Choroid plexus epithelial cell (primary cell): ENCODE data around the gene TMEM212.

ENCODE experiments used
- DNase-seq: peaks from one replicate; pipeline ENCODE4 v3.0.0-alpha.2; 2010; ENCODE audit warnings: low read depth
- H3K4me3 ChIP-seq: 2 replicates; pipeline ENCODE4 v1.5.1; 2011; ENCODE audit warnings: low read depth, mild to moderate bottlenecking, control low read depth, low read length, moderate library complexity
- TF ChIP-seq, protein P1 (sequence below): conservative IDR thresholded peaks from 2 replicates; pipeline ENCODE4 v1.5.1; 2011; ENCODE audit warnings: low read depth, mild to moderate bottlenecking, control low read depth, inconsistent platforms, low read length, moderate library complexity

Gene TMEM212

DNA sequence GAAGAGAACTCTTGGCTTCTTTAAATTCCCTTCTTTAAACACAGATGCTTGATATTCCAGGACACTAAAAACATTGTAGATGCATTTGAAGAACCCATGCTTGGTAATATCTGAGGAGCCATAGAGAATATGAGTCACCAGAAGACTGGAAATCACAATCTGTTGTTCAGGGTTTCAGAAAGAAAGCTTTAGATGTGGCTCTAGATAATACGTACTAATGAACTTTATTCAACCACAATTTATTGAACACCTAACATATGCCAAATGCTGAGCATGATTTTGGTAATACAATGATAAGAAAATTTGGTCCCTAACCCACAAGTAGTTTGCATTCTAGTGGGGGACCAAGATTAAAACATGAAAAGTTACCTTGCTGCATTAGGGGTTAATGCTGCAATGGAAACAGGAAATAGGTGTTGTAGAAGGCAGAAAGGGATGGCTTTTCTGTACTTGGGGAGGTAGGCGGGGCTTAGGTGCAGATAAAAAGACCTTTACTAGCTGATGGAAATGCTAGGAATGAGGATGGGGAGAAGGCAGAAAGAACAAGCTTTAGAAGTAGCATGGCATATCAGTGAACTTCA, 21.3 kb upstream of the TMEM212 start:
- no peak for DNase-seq

DNA sequence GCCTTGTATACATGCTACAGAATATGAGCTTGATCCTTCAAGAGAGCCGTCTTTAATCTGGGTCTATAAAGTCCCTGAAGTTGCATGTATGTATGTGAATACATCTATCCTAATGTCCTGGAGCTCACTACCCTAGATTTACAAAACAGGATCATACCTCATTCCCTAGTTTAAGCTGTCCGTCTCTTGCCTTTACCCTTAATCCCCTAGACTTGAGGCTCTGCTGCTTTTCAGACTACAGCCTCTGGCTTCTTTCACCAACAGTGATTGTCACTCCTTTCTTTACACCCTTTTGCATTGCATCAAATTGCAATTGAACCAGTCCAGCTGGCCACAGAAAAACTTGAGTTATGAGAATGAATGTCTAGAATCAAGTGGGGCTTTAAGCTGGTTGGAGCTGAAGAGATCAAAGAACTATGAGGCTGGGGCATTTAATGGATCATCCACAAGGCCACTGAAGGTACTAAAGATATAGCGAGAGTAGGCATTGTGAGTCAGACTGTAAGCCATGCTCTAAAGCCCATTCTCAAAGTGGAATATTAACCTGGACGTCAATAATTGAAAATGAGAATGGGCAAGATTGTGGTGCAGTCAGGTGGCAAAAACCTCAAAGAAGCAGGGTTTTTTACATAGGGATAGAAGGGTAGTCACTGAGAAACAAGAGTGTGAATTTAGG, 20.6 kb upstream of the TMEM212 start:
- H3K4me3 ChIP-seq, result no peak overlapping the region
- TF ChIP-seq, protein P1, sequence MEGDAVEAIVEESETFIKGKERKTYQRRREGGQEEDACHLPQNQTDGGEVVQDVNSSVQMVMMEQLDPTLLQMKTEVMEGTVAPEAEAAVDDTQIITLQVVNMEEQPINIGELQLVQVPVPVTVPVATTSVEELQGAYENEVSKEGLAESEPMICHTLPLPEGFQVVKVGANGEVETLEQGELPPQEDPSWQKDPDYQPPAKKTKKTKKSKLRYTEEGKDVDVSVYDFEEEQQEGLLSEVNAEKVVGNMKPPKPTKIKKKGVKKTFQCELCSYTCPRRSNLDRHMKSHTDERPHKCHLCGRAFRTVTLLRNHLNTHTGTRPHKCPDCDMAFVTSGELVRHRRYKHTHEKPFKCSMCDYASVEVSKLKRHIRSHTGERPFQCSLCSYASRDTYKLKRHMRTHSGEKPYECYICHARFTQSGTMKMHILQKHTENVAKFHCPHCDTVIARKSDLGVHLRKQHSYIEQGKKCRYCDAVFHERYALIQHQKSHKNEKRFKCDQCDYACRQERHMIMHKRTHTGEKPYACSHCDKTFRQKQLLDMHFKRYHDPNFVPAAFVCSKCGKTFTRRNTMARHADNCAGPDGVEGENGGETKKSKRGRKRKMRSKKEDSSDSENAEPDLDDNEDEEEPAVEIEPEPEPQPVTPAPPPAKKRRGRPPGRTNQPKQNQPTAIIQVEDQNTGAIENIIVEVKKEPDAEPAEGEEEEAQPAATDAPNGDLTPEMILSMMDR, result no peak
- DNase-seq, result no peak

More for the DNA sequence above, 21.3 kb upstream of the TMEM212 start:
- TF ChIP-seq, protein P1, result no peak
- H3K4me3 ChIP-seq, result no peak overlapping the region

DNA sequence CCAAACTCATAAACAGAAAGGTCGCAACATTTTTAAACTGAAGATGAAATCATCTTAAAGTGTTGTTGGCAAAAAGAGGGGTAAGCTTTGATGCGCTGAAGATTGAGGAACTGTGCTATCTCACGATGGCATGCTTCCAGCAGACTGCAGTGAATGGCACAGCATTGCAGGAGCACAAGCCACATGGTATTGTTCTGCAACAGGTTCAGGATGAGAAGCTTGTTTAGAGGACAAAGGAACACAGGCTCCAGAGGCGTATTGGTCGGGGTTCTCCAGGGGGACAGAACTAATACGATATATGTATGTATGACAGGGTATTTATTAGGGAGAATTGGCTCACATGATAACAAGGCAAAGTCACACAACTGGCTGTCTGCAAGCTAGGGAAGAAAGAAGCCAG, 19.0 kb upstream of the TMEM212 start:
- TF ChIP-seq, protein P1, result no peak
- no peak for DNase-seq
- H3K4me3 ChIP-seq, result no peak overlapping the region

DNA sequence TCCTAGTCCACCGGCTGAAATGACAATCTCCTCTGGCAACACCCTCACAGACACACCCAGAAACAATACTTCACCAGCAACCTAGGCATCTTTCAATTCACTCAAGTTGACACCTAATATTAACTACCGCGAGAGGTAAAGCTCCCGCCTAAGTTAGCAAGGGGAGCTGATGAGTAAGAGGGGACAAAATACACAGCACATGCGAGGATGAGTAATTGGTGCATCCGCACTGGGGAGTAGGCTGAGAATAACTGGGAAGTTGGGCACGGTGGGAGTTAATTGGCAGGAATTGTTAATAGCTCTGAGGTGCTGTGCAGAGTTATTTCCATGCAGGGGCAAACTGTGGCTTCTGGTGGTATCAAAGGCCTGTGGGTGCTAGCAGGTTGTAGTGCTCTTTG, 18.3 kb upstream of the TMEM212 start:
- H3K4me3 ChIP-seq, result no peak overlapping the region
- DNase-seq, result peak; percentile 58
- TF ChIP-seq, protein P1, result no peak

DNA sequence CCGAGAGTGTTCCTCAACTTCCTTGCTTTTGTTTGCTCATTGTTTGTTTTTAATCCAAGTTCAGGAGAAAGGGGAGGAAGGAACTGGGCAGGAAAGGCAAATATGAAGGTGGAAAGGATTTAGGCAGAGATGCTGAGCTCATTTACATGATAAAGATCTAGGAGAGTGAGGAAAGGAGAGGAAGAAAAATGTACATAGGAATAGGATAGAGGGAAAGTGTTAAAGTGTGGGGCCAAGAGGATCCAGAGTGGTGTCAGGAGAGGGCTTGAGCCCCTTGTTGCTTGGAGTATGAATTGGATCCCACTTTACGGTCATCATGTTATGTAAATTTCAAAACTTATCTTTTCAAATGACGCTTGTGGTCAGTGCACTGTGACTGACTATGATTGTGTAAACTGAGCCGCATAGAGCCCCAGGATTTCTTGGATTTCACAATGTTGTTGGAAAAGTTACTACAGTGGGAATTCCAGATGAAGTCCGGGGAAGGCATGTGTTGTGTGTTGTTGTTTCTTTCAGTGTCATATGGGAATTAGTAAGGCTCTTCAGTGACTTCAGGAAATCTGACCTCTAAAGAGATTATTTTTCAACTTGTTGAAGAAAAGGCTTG, 17.8 kb upstream of the TMEM212 start:
- peak; percentile 86 for DNase-seq
- TF ChIP-seq, protein P1, result no peak
- no peak overlapping the region for H3K4me3 ChIP-seq

DNA sequence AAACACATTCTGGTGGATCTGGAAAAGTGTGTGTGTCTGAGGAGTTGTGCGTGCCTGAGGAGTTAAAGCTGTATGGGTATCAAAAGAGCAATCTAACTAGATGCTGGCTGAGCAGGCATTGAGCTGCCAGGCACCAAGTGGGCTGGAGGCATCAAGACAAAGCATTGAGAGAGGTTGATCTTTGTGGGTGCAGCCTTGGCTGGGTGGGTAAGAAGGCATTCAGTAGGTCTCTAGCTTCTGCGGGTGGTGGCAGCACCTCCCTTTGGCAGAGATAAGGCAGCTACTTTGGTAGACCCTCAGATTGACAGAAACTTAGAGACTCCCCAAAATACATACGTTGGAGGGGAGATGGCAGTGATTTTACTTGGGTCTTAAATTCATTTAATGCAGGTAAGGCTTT, 15.8 kb upstream of the TMEM212 start:
- TF ChIP-seq, protein P1, result no peak
- H3K4me3 ChIP-seq, result no peak overlapping the region
- DNase-seq, result no peak
